Measurements from ENCODE around the gene LGALS3BP.

DNA sequence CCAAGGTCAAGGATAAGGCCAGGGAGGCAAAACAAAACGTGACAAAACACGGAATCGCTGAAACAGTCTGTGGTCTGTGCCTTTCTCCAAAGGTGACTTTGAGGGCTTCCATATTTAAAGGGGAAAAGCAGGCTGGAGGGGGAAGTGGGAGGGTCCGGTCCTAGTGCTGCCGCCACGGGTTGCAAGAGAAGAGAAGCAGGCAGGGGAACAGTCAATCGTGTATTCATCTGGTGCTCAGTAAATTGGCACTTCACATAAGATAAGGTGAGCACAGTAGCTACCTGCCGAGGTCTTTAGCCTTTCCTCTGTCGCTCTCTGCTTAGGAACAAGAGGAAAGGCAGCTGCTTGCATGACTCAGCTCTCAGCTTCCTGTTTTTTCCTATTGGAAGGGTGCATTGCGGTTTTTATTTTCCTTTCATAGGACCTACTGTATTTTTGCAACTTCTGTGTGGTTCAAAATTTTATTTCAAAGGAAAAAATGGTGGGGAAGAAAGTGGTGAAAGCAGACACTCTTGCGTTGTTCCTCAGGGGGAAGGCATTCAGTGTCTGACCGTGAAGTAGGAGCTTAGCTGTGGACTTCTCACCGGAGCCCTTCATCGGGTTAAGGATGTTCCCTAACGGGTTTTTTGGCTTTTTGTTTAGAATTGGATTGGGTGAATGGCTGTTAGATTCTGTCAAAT lies 7.1 kb upstream of the LGALS3BP start:
- no peak for TF ChIP-seq YY1 (IDR thresholded peaks at IDR 0.05; ENCODE audit: insufficient read depth, insufficient read length)
- no peak for TF ChIP-seq SUZ12 (IDR thresholded peaks at IDR 0.05; ENCODE audit: extremely low read depth, insufficient read depth, insufficient read length)

Data from NT2/D1 (cell line).